Kidney glomerular epithelial cell (primary cell): ENCODE results near the gene GIMAP5.
"Not testable (repeated sequence)": the region's sequence is repeated elsewhere in the genome, so short reads cannot be mapped to it uniquely, and the experiment has no call there.

Source experiments
- DNase-seq: peaks from one replicate; lab custom pipeline; 2025; lab: John Stamatoyannopoulos, UW

The GIMAP5 gene

GRCh38 chr7:150774131-150774530 lies 36.9 kb downstream of the GIMAP5 start:
- DNase-seq, result not testable (repeated sequence)

- no peak for DNase-seq
Observed at GRCh38 chr7:150778014-150778737, 41.0 kb downstream of the GIMAP5 start.

- DNase-seq, result peak; percentile 70
Observed at GRCh38 chr7:150778738-150779301, 41.6 kb downstream of the GIMAP5 start.

GRCh38 chr7:150780292-150780691 lies 43.1 kb downstream of the GIMAP5 start:
- no peak for DNase-seq

- no peak for DNase-seq
Observed at GRCh38 chr7:150781103-150781502, 43.9 kb downstream of the GIMAP5 start.

- DNase-seq, result no peak
Observed at GRCh38 chr7:150781961-150782360, 44.7 kb downstream of the GIMAP5 start.

GRCh38 chr7:150784120-150784736 lies 47.0 kb downstream of the GIMAP5 start:
- DNase-seq, result no peak

GRCh38 chr7:150784954-150785353 lies 47.7 kb downstream of the GIMAP5 start:
- DNase-seq, result no peak

GRCh38 chr7:150787321-150788281 lies 50.4 kb downstream of the GIMAP5 start:
- no peak for DNase-seq

- DNase-seq, result no peak
Observed at GRCh38 chr7:150788474-150789269, 51.5 kb downstream of the GIMAP5 start.

- no peak for DNase-seq
Observed at GRCh38 chr7:150790416-150791075, 53.3 kb downstream of the GIMAP5 start.

GRCh38 chr7:150791304-150791703 lies 54.1 kb downstream of the GIMAP5 start:
- no peak for DNase-seq

GRCh38 chr7:150791746-150792452 lies 54.7 kb downstream of the GIMAP5 start:
- DNase-seq, result no peak
